GM12878 (cell line): ENCODE data around the gene ZNF618. TPM values are rescaled to one million over a fixed set of nuclear protein-coding genes. Genes with fewer than 3 reads are reported as not detected.

Experiments used
- ATAC-seq: fragments of 200-7000 bp; cut with Tn5 transposase; 3 replicates; pipeline ENCODE4 v1.9.1; 2020; ENCODE audit warnings: mild to moderate bottlenecking, moderate library complexity
- BruUV-seq: library from RNA; stranded (reverse); fragments of 400-500 nt; replicated peaks from 2 replicates; lab custom pipeline; 2021; lab: Mats Ljungman, UMichigan
- CTCF ChIA-PET: fragments of 300-600 bp; sonication (Branson Sonifier 250); formaldehyde crosslinking; extraction: SDS; loops from one replicate; lab custom pipeline; 2021; ENCODE audit warnings: inconsistent platforms; lab: Yijun Ruan, JAX
- POLR2A ChIA-PET: fragments of 350-600 bp; formaldehyde crosslinking; extraction: SDS; loops from one replicate; lab custom pipeline; 2021; ENCODE audit warnings: inconsistent platforms; lab: Charles Lee
- RAD21 ChIA-PET: fragments of 300-600 bp; sonication (Branson Sonifier 250); formaldehyde crosslinking; loops from one replicate; lab custom pipeline; 2023; ENCODE audit warnings: antibody characterized with exemption; ENCODE audit not compliant: unreplicated experiment; lab: Charles Lee
- SMC1A ChIA-PET: fragments of 300-600 bp; sonication (Branson Sonifier 250); formaldehyde crosslinking; loops from one replicate; lab custom pipeline; 2023; ENCODE audit not compliant: unreplicated experiment, uncharacterized antibody; lab: Charles Lee
- DNase-seq: peaks from one replicate; pipeline ENCODE4 v3.0.0-alpha.2; 2011; ENCODE audit warnings: low read depth, low spot score
- FAIRE-seq: peaks from 3 replicates; lab custom pipeline; 2011; peaks lifted over from hg19 to GRCh38; lab: Jason Lieb, UNC
- H2AFZ ChIP-seq: 2 replicates; pipeline ENCODE4 v1.6.0; 2011; ENCODE audit warnings: low read depth, low read length, control low read depth; ENCODE audit not compliant: control insufficient read depth
- H3K27ac ChIP-seq: 2 replicates; pipeline ENCODE4 v1.5.1; 2011; ENCODE audit warnings: control low read depth; ENCODE audit not compliant: control insufficient read depth, insufficient read depth
- H3K27me3 ChIP-seq, 2 experiments: replicated peaks in 1 of 2; 2 replicates each; pipeline versions ENCODE4 v1.6.0 to v1.6.1; 2011; ENCODE audit warnings: low read length in 1 of 2; ENCODE audit not compliant: control insufficient read depth in 2 of 2, insufficient read depth in 2 of 2
- H3K36me3 ChIP-seq, 2 experiments: 2 replicates each; pipeline ENCODE4 v1.5.1; 2011; ENCODE audit warnings: low read length in 1 of 2; ENCODE audit not compliant: control insufficient read depth in 2 of 2, insufficient read depth in 2 of 2
- H3K4me1 ChIP-seq: 2 replicates; pipeline ENCODE4 v1.6.1; 2011; ENCODE audit warnings: mild to moderate bottlenecking, low read length, moderate library complexity, mixed read lengths; ENCODE audit not compliant: control insufficient read depth, insufficient read depth
- H3K4me2 ChIP-seq: 2 replicates; pipeline ENCODE4 v1.6.0; 2011; ENCODE audit warnings: control low read depth; ENCODE audit not compliant: control insufficient read depth, insufficient read depth
- H3K4me3 ChIP-seq: fragments of 200-600 bp; sonication (generic); 2 replicates; pipeline ENCODE4 v1.5.1; 2016
- H3K79me2 ChIP-seq: 2 replicates; pipeline ENCODE4 v1.6.0; 2011; ENCODE audit warnings: low read length; ENCODE audit not compliant: control insufficient read depth, insufficient read depth
- H3K9ac ChIP-seq: 2 replicates; pipeline ENCODE4 v1.8.0; 2011; ENCODE audit warnings: low read length, control low read depth, mixed read lengths; ENCODE audit not compliant: control insufficient read depth, insufficient read depth
- H3K9me3 ChIP-seq: replicated peaks from 3 replicates; pipeline ENCODE4 v1.5.1; 2011; ENCODE audit warnings: mild to moderate bottlenecking, low read length; ENCODE audit not compliant: control insufficient read depth, insufficient read depth
- H4K20me1 ChIP-seq: 2 replicates; pipeline ENCODE4 v1.6.0; 2011; ENCODE audit not compliant: control insufficient read depth, insufficient read depth
- BCLAF1 ChIP-seq: fragments of 450-650 bp; IDR thresholded peaks from 2 replicates; pipeline ENCODE4 v1.6.1; 2017; ENCODE audit warnings: antibody characterized with exemption, mild to moderate bottlenecking, moderate library complexity
- EZH2 ChIP-seq: IDR thresholded peaks from 2 replicates; pipeline ENCODE4 v1.6.1; 2012; ENCODE audit warnings: low read depth, mild to moderate bottlenecking, control low read depth, inconsistent platforms, low read length, borderline replicate concordance; ENCODE audit not compliant: control insufficient read depth
- HDAC2 ChIP-seq: fragments of 200-600 bp; sonication (generic); IDR thresholded peaks from 2 replicates; pipeline ENCODE4 v1.6.1; 2017
- HDAC6 ChIP-seq: fragments of 200-600 bp; sonication (generic); IDR thresholded peaks from one replicate; pipeline ENCODE4 v1.8.0; 2017; ENCODE audit warnings: antibody characterized with exemption; ENCODE audit not compliant: unreplicated experiment
- IRF3 ChIP-seq: fragments of 450-650 bp; IDR thresholded peaks from 2 replicates; pipeline ENCODE4 v1.6.1; 2014; ENCODE audit warnings: mild to moderate bottlenecking
- MEF2A ChIP-seq: IDR thresholded peaks from 2 replicates; pipeline ENCODE4 v1.6.1; 2011; ENCODE audit warnings: low read depth, mild to moderate bottlenecking, low read length, moderate library complexity; ENCODE audit not compliant: insufficient read depth
- MXI1 ChIP-seq: fragments of 150-350 bp; IDR thresholded peaks from 2 replicates; pipeline ENCODE4 v1.6.1; 2011; ENCODE audit warnings: low read depth, mild to moderate bottlenecking, inconsistent platforms, low read length, improper control_type of control experiment
- NFIC ChIP-seq: IDR thresholded peaks from 2 replicates; pipeline ENCODE4 v1.6.1; 2012; ENCODE audit warnings: low read depth, mild to moderate bottlenecking, inconsistent platforms, low read length, moderate library complexity
- NFXL1 ChIP-seq: fragments of 450-650 bp; IDR thresholded peaks from 2 replicates; pipeline ENCODE4 v1.6.1; 2017; ENCODE audit warnings: antibody characterized with exemption, mild to moderate bottlenecking, borderline replicate concordance
- NFYB ChIP-seq: IDR thresholded peaks from 2 replicates; pipeline ENCODE4 v1.6.1; 2011; ENCODE audit warnings: low read depth, mild to moderate bottlenecking, low read length, improper control_type of control experiment, moderate library complexity; ENCODE audit not compliant: insufficient read depth
- SP1 ChIP-seq: IDR thresholded peaks from one replicate; pipeline ENCODE4 v1.6.1; 2011; ENCODE audit warnings: low read depth, low read length
- SUZ12 ChIP-seq: fragments of 200-600 bp; sonication (generic); IDR thresholded peaks from one replicate; pipeline ENCODE4 v1.6.1; 2018; ENCODE audit warnings: antibody characterized with exemption, mild to moderate bottlenecking; ENCODE audit not compliant: unreplicated experiment
- TAF1 ChIP-seq: IDR thresholded peaks from 2 replicates; pipeline ENCODE4 v1.6.1; 2011; ENCODE audit warnings: mild to moderate bottlenecking, low read depth, low read length, borderline replicate concordance
- ZBTB40 ChIP-seq: fragments of 450-650 bp; IDR thresholded peaks from 2 replicates; pipeline ENCODE4 v1.6.1; 2016; ENCODE audit warnings: mild to moderate bottlenecking, moderate library complexity, borderline replicate concordance
- ZZZ3 ChIP-seq: IDR thresholded peaks from 2 replicates; pipeline ENCODE4 v1.6.1; 2011; ENCODE audit warnings: low read depth; ENCODE audit not compliant: control insufficient read depth, insufficient read length
- WGBS: methylation state at CpG from one replicate; pipeline ENCODE4 v1.1.6; 2016; ENCODE audit warnings: low lambda C conversion rate; ENCODE audit not compliant: insufficient replicate concordance, insufficient coverage; ENCODE audit errors: missing lambda C conversion rate; 5-methylcytosine and 5-hydroxymethylcytosine counted together
- in situ Hi-C: fragments of 300-500 bp; cut with MboI; formaldehyde crosslinking; loops from 9 replicates; pipeline ENCODE4 v1.14.3; 2018; ENCODE audit warnings: mixed read lengths
- intact Hi-C: fragments of 100-400 bp; cut with micrococcal nuclease; formaldehyde crosslinking; loops from one replicate; pipeline ENCODE4 v1.14.2; 2022; ENCODE audit not compliant: unreplicated experiment
- polyA plus RNA-seq, 11 experiments: library from polyadenylated mRNA; depleted of rRNA in 4 of 11; unstranded in 6 of 11; stranded (reverse) in 5 of 11; fragments of >200 nt; fragmentation: Nextera tagmentation in 4 of 11; fragmentation: Illumina TruSeq in 1 of 11; extraction: Ambion mirVana in 4 of 11; extraction: Trizol in 1 of 11; gene quantifications; 1 replicate in 1 of 11; 2 replicates in 10 of 11; pipeline versions ENCODE4 v1.2.1 to v1.2.3, GENCODE V29; 2011 to 2016; ENCODE audit warnings: inconsistent platforms in 2 of 11, missing spikeins in 2 of 11, low read depth in 1 of 11
- total RNA-seq, 4 experiments: library from RNA; depleted of rRNA in 3 of 4; stranded (reverse); fragments of >200 nt in 3 of 4; fragmentation: Illumina TruSeq in 1 of 4; extraction: Trizol in 1 of 4; gene quantifications; 2 replicates each; pipeline versions ENCODE4 v1.2.1 to v1.2.3, GENCODE V29; 2013 to 2021

ZNF618 gene
- total and polyA plus RNA-seq, 10 of the 15 experiments (the other 5 are each of a cell fraction or from before 2014, with no cell fraction given): 0.01 to 0.24 (median 0.06) TPM; not detected in 2

- Histone ChIP-seq H3K4me1 (no peaks in the 10 kb centered on the region), H3K27me3 (no peaks in the 10 kb centered on the region), H3K4me2 (no peak overlapping the region), H3K9ac (no peak overlapping the region), H3K27ac (no peak overlapping the region), H3K4me3 (no peak overlapping the region), H2AFZ (no peak overlapping the region), H3K36me3 (no peaks in the 10 kb centered on the region; a peak in 1 of 4 replicates), H3K9me3 (no peaks in the 10 kb centered on the region), H4K20me1 (no peaks in the 10 kb centered on the region; the same call in 1 of the 2 replicates), H3K79me2 (no peaks in the 10 kb centered on the region)
- FAIRE-seq: no peak
- CTCF ChIA-PET: interaction anchor here (0.7 kb wide), 1 partner anchor 1585 kb away, joined by 3 read pairs; no protein-coding TSS in a partner anchor
- intact Hi-C loops: no loop called here
- WGBS: 25% methylated on average over 18 of the region's 18 CpGs
- ATAC-seq: no peak
- DNase-seq: no peak
- RAD21 ChIA-PET: no interaction called here
- SMC1A ChIA-PET: no interaction called here
- in situ Hi-C loops: loop anchor here (25.0 kb wide), 1 partner anchor 574 kb away; the partner anchor contains the start of gene RGS3
- no TSS peak for BruUV-seq
- POLR2A ChIA-PET: no interaction called here
- no peak for TF ChIP-seq SUZ12
- no peak for TF ChIP-seq IRF3
- TF ChIP-seq SP1: no peak
- TF ChIP-seq TAF1: no peak
- TF ChIP-seq HDAC2: no peak
- no peak for TF ChIP-seq NFXL1
- TF ChIP-seq MXI1: no peak
- TF ChIP-seq ZBTB40: no peak
- TF ChIP-seq NFYB: no peak
- no peak for TF ChIP-seq MEF2A
- no peak for TF ChIP-seq HDAC6
- TF ChIP-seq EZH2: no peak
- TF ChIP-seq ZZZ3: no peak
- TF ChIP-seq BCLAF1: no peak
- no peak for TF ChIP-seq NFIC
These were observed 160.0 kb downstream of the ZNF618 start for GRCh38 chr9:114035845-114036801.
